K562 (cell line): Measurements from ENCODE around the gene FLVCR2. TPM values are rescaled to one million over a fixed set of nuclear protein-coding genes. Genes with fewer than 3 reads are reported as not detected.

Experiments used
- ATAC-seq: fragments of 200-7000 bp; cut with Tn5 transposase; 3 replicates; pipeline ENCODE4 v1.9.1; 2020; ENCODE audit warnings: moderate library complexity
- BruUV-seq: library from RNA; stranded (reverse); fragments of 400-500 nt; replicated peaks from 2 replicates; lab custom pipeline; 2021; lab: Mats Ljungman, UMichigan
- CTCF ChIA-PET: fragments of 300-600 bp; formaldehyde crosslinking; extraction: SDS; loops from one replicate; lab custom pipeline; 2021; ENCODE audit warnings: low intra/inter-chr PET ratio; lab: Yijun Ruan, JAX
- POLR2A ChIA-PET: fragments of 300-600, 350-650 bp; sonication (Branson Sonifier 250); formaldehyde crosslinking; extraction: SDS; loops from one replicate; lab custom pipeline; 2021; ENCODE audit warnings: antibody characterized with exemption, inconsistent platforms; lab: Yijun Ruan, JAX
- DNase-seq, 4 experiments: peaks; one replicate each; pipeline versions ENCODE4 v3.0.0 to v3.0.0-alpha.2; 2011 to 2018; ENCODE audit warnings: low spot score in 3 of 4, mixed read lengths in 3 of 4; ENCODE audit errors: extremely low read depth in 1 of 4
- FAIRE-seq: peaks from 2 replicates; lab custom pipeline; 2011; peaks lifted over from hg19 to GRCh38; lab: Jason Lieb, UNC
- H2AFZ ChIP-seq: 2 replicates; pipeline ENCODE4 v1.6.0; 2011; ENCODE audit warnings: low read depth, low read length, control low read depth, inconsistent platforms
- H3K27ac ChIP-seq: fragments of 200-600 bp; 3 replicates; pipeline ENCODE4 v1.8.0; 2011; ENCODE audit warnings: low read depth, mild to moderate bottlenecking, control low read depth, inconsistent platforms, low read length, moderate library complexity, mixed read lengths; ENCODE audit errors: extremely low read depth
- H3K27me3 ChIP-seq, 2 experiments: fragments of 300-600 bp in 1 of 2; 2 replicates in 1 of 2; 3 replicates in 1 of 2; pipeline versions ENCODE4 v1.6.0 to v1.8.0; 2011; ENCODE audit warnings: inconsistent platforms in 2 of 2, low read length in 2 of 2, mild to moderate bottlenecking in 1 of 2, mixed read lengths in 1 of 2, moderate library complexity in 1 of 2; ENCODE audit not compliant: control insufficient read depth in 2 of 2, insufficient read depth in 2 of 2
- H3K36me3 ChIP-seq: fragments of 300-600 bp; 3 replicates; pipeline ENCODE4 v1.8.0; 2011; ENCODE audit warnings: mild to moderate bottlenecking, low read length, inconsistent platforms; ENCODE audit not compliant: control insufficient read depth, insufficient read depth
- H3K4me1 ChIP-seq, 2 experiments: fragments of 200-600 bp in 1 of 2; replicated peaks in 1 of 2; 2 replicates in 1 of 2; 3 replicates in 1 of 2; pipeline versions ENCODE4 v1.5.1 to v1.8.0; 2011; ENCODE audit warnings: inconsistent platforms in 2 of 2, low read length in 2 of 2, mild to moderate bottlenecking in 1 of 2, mixed read lengths in 1 of 2, moderate library complexity in 1 of 2; ENCODE audit not compliant: control insufficient read depth in 2 of 2, insufficient read depth in 2 of 2
- H3K4me2 ChIP-seq: 2 replicates; pipeline ENCODE4 v1.6.1; 2011; ENCODE audit warnings: low read length, control low read depth, inconsistent platforms, mixed read lengths; ENCODE audit not compliant: insufficient read depth
- H3K4me3 ChIP-seq: fragments of 200-600 bp; sonication (generic), shearing (Covaris generic); 2 replicates; pipeline ENCODE4 v1.5.1; 2016; ENCODE audit warnings: control low read depth, inconsistent platforms
- H3K79me2 ChIP-seq: fragments of 200-600 bp; 3 replicates; pipeline ENCODE4 v1.8.0; 2011; ENCODE audit warnings: low read length, inconsistent platforms; ENCODE audit not compliant: control insufficient read depth, insufficient read depth
- H3K9ac ChIP-seq, 2 experiments: 2 replicates each; pipeline versions ENCODE4 v1.6.0 to v1.6.1; 2011; ENCODE audit warnings: low read depth in 2 of 2, low read length in 2 of 2, control low read depth in 1 of 2, inconsistent platforms in 1 of 2, mild to moderate bottlenecking in 1 of 2, mixed read lengths in 1 of 2; ENCODE audit not compliant: insufficient read depth in 1 of 2
- H3K9me1 ChIP-seq: one replicate; pipeline ENCODE4 v1.6.0; 2011; ENCODE audit warnings: inconsistent platforms, mild to moderate bottlenecking, low read length, moderate library complexity; ENCODE audit not compliant: control insufficient read depth, insufficient read depth
- H3K9me3 ChIP-seq: replicated peaks from 2 replicates; pipeline ENCODE4 v1.5.1; 2011; ENCODE audit warnings: low read depth, low read length, inconsistent platforms; ENCODE audit not compliant: control insufficient read depth, insufficient read depth
- H4K20me1 ChIP-seq: replicated peaks from 2 replicates; pipeline ENCODE4 v1.6.1; 2011; ENCODE audit warnings: low read length, inconsistent platforms, mixed read lengths; ENCODE audit not compliant: control insufficient read depth, insufficient read depth
- ATF3 ChIP-seq, 2 experiments: fragments of 450-650 bp in 1 of 2; sonication (generic) in 1 of 2; formaldehyde crosslinking in 1 of 2; IDR thresholded peaks in 1 of 2; conservative IDR thresholded peaks in 1 of 2; 2 replicates each; pipeline versions ENCODE4 v1.6.1 to v1.8.1; 2016 to 2023; ENCODE audit warnings: mild to moderate bottlenecking in 2 of 2, moderate library complexity in 2 of 2, inconsistent platforms in 1 of 2, missing genetic modification reagents in 1 of 2
- FOSL1 ChIP-seq: fragments of 200-800 bp; sonication (Bioruptor generic); conservative IDR thresholded peaks from 2 replicates; pipeline ENCODE4 v1.6.1; 2016; ENCODE audit warnings: missing genetic modification characterization, missing compliant biosample characterization
- JUN ChIP-seq, 2 experiments: sonication (generic) in 1 of 2; formaldehyde crosslinking in 1 of 2; IDR thresholded peaks; 2 replicates each; pipeline versions ENCODE4 v1.6.1 to v1.8.0; 2012 to 2022; ENCODE audit warnings: borderline replicate concordance in 2 of 2, mild to moderate bottlenecking in 2 of 2, improper control_type of control experiment in 1 of 2, low read depth in 1 of 2, low read length in 1 of 2, missing genetic modification reagents in 1 of 2
- JUND ChIP-seq, 2 experiments: IDR thresholded peaks; 2 replicates in 1 of 2; 3 replicates in 1 of 2; pipeline ENCODE4 v1.6.1; 2011; ENCODE audit warnings: borderline replicate concordance in 2 of 2, low read depth in 2 of 2, low read length in 2 of 2, improper control_type of control experiment in 1 of 2, missing biosample characterization in 1 of 2, missing genetic modification characterization in 1 of 2, missing genetic modification reagents in 1 of 2
- SNIP1 ChIP-seq: fragments of 450-650 bp; IDR thresholded peaks from 2 replicates; pipeline ENCODE4 v1.7.1; 2017; ENCODE audit warnings: low read depth, mild to moderate bottlenecking
- WGBS: fragments of 100-300 bp; shearing (Covaris generic); methylation state at CpG from one replicate; pipeline ENCODE4 v1.1.6; 2016; ENCODE audit warnings: low coverage, mixed read lengths; ENCODE audit not compliant: insufficient coverage; ENCODE audit errors: missing lambda C conversion rate; 5-methylcytosine and 5-hydroxymethylcytosine counted together
- in situ Hi-C: fragments of 300-500 bp; cut with MboI; formaldehyde crosslinking; loops from 4 replicates; pipeline ENCODE4 v1.15.0; 2018; ENCODE audit warnings: inconsistent platforms, mixed read lengths
- intact Hi-C: fragments of 100-400 bp; cut with micrococcal nuclease; formaldehyde crosslinking; loops from 2 replicates; pipeline ENCODE4 v1.14.2; 2022
- polyA plus RNA-seq, 8 experiments: library from polyadenylated mRNA; depleted of rRNA in 4 of 8; stranded (reverse) in 5 of 8; unstranded in 3 of 8; fragments of >200 nt; fragmentation: Nextera tagmentation in 2 of 8; fragmentation: Illumina TruSeq in 1 of 8; extraction: Ambion mirVana in 2 of 8; extraction: Trizol in 1 of 8; gene quantifications; 2 replicates each; pipeline versions ENCODE4 v1.2.1 to v1.2.3, GENCODE V29; 2011 to 2014; ENCODE audit warnings: inconsistent platforms in 1 of 8, missing spikeins in 1 of 8
- total RNA-seq, 7 experiments: library from RNA; depleted of rRNA in 6 of 7; stranded (reverse); fragments of >200 nt in 6 of 7; fragmentation: Illumina TruSeq in 2 of 7; extraction: Trizol in 2 of 7; gene quantifications; 2 replicates each; pipeline versions ENCODE4 v1.2.1 to v1.2.3, GENCODE V29; 2011 to 2021; ENCODE audit warnings: low replicate concordance in 1 of 7

The FLVCR2 gene
- total and polyA plus RNA-seq, 9 of the 15 experiments (the other 6 are each of a cell fraction or from before 2014, with no cell fraction given) = 1.5 TPM; not detected in 8

- no peaks in the 10 kb centered on the region; the same call in 1 of the 2 replicates for H4K20me1 ChIP-seq
- 5% methylated on average over 5 of the region's 5 CpGs for WGBS
- H3K9ac ChIP-seq = no peak overlapping the region
- ChIA-PET POLR2A (no interaction called here), CTCF (no interaction called here)
- TF ChIP-seq FOSL1 (peak; percentile 73), JUN (IDR thresholded peaks at IDR 0.05; ENCODE audit: borderline replicate concordance, low read depth, low read length) (0 out of 2 replicates have a peak, but pooled peaks have one; percentile 20), JUN (CRISPR knock-in tag; IDR thresholded peaks at IDR 0.05; ENCODE audit: borderline replicate concordance) (no peak), ATF3 (IDR thresholded peaks at IDR 0.05) (peak; percentile 59), ATF3 (CRISPR knock-in tag; conservative IDR thresholded peaks at IDR 0.05) (no peak), JUND (IDR thresholded peaks at IDR 0.05; ENCODE audit: borderline replicate concordance, low read depth, low read length) (peak; percentile 61), JUND (tag; IDR thresholded peaks at IDR 0.05; ENCODE audit: borderline replicate concordance, low read depth, low read length) (peak; percentile 37; the same call in 1 of the 3 replicates), SNIP1 (no peak)
- no peak for ATAC-seq
- BruUV-seq = no TSS peak
- in situ Hi-C loops (no loop called here), intact Hi-C loops (no loop called here)
- DNase-seq = no peak
- H3K9me1 ChIP-seq = no peaks in the 10 kb centered on the region
- H3K9me3 ChIP-seq = no peaks in the 10 kb centered on the region
- no peaks in the 10 kb centered on the region for H3K36me3 ChIP-seq
- H3K4me3 ChIP-seq = no peak overlapping the region
- H3K79me2 ChIP-seq = no peaks in the 10 kb centered on the region
- FAIRE-seq = no peak
- H3K4me1 ChIP-seq = no peaks in the 10 kb centered on the region; a peak in 1 of 5 replicates
- H3K27me3 ChIP-seq = peaks cover 0 to 4% of the 10 kb centered on the region in 2 experiments; a peak in 1 of 5 replicates
- no peak overlapping the region for H3K4me2 ChIP-seq
- H2AFZ ChIP-seq = no peak overlapping the region
- H3K27ac ChIP-seq = no peak overlapping the region
Observed at GRCh38 chr14:75558440-75558839, 20.0 kb upstream of the FLVCR2 start.
